WTC11 (cell line): ENCODE results near the gene SMARCC2.

ENCODE experiments used
- CREB1 ChIP-seq: sonication (generic); formaldehyde crosslinking; IDR thresholded peaks from 2 replicates; pipeline ENCODE4 v1.8.0; 2023; ENCODE audit warnings: mild to moderate bottlenecking, missing genetic modification reagents
- EMX1 ChIP-seq: fragments of 250-450 bp; sonication (Bioruptor Pico); IDR thresholded peaks from 2 replicates; pipeline ENCODE4 v1.8.0; 2021; ENCODE audit warnings: mild to moderate bottlenecking
- ZNF121 ChIP-seq: sonication (generic); formaldehyde crosslinking; IDR thresholded peaks from 2 replicates; pipeline ENCODE4 v1.8.0; 2023; ENCODE audit warnings: missing genetic modification reagents
- ZNF416 ChIP-seq: fragments of 250-450 bp; sonication (Bioruptor Pico); IDR thresholded peaks from 2 replicates; pipeline ENCODE4 v1.9.0; 2021; ENCODE audit warnings: mild to moderate bottlenecking, inconsistent platforms
- ZNF512 ChIP-seq: sonication (generic); formaldehyde crosslinking; IDR thresholded peaks from 2 replicates; pipeline ENCODE4 v1.8.1; 2022; ENCODE audit warnings: missing genetic modification reagents, borderline replicate concordance
- ZNF671 ChIP-seq: fragments of 250-450 bp; sonication (Bioruptor Pico); IDR thresholded peaks from 2 replicates; pipeline ENCODE4 v1.8.0; 2021; ENCODE audit warnings: mild to moderate bottlenecking
- TF ChIP-seq, protein P1 (sequence below): fragments of 200-600 bp; IDR thresholded peaks from 2 replicates; pipeline ENCODE4 v1.8.0; 2022; ENCODE audit warnings: antibody characterized with exemption

DNA sequence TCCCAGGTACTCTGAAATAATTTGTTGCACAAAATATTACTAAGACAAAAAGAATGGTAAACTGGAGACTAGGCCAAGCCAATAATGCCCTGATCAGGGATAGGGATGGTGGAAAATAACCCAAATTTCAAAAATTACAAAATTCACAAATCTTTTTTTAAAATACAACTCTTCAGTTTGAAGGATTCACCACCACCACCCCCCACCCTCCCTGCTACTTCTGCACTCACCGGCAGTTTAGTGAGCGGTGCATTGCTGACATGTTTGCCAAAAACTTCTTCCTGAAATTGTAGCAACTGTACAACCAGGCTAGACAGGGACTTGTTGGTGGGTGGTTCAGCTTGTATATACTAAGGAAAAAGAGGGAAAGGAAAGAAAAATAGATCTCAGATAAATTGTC lies 2.3 kb downstream of the SMARCC2 start:
- no peak for TF ChIP-seq ZNF671
- no peak for TF ChIP-seq EMX1 (CRISPR knock-in tag)
- TF ChIP-seq, protein P1, sequence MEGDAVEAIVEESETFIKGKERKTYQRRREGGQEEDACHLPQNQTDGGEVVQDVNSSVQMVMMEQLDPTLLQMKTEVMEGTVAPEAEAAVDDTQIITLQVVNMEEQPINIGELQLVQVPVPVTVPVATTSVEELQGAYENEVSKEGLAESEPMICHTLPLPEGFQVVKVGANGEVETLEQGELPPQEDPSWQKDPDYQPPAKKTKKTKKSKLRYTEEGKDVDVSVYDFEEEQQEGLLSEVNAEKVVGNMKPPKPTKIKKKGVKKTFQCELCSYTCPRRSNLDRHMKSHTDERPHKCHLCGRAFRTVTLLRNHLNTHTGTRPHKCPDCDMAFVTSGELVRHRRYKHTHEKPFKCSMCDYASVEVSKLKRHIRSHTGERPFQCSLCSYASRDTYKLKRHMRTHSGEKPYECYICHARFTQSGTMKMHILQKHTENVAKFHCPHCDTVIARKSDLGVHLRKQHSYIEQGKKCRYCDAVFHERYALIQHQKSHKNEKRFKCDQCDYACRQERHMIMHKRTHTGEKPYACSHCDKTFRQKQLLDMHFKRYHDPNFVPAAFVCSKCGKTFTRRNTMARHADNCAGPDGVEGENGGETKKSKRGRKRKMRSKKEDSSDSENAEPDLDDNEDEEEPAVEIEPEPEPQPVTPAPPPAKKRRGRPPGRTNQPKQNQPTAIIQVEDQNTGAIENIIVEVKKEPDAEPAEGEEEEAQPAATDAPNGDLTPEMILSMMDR = no peak
- TF ChIP-seq ZNF512 (CRISPR knock-in tag) = no peak
- no peak for TF ChIP-seq ZNF416 (CRISPR knock-in tag)
- no peak for TF ChIP-seq CREB1 (CRISPR knock-in tag)
- no peak for TF ChIP-seq ZNF121
